K562 (cell line): Measurements from ENCODE around the gene PNMT. TPM values are rescaled to one million over a fixed set of nuclear protein-coding genes. Genes with fewer than 3 reads are reported as not detected.

Experiments
- CC2D1A ChIP-seq: fragments of 450-650 bp; IDR thresholded peaks from 2 replicates; pipeline ENCODE4 v1.6.1; 2017; ENCODE audit warnings: mild to moderate bottlenecking
- HDAC2 ChIP-seq: fragments of 450-650 bp; IDR thresholded peaks from 2 replicates; pipeline ENCODE4 v1.6.1; 2016; ENCODE audit warnings: mild to moderate bottlenecking
- KDM5B ChIP-seq: fragments of 200-600 bp; sonication (generic); IDR thresholded peaks from 2 replicates; pipeline ENCODE4 v1.6.1; 2012; ENCODE audit warnings: low read depth, mild to moderate bottlenecking, moderate library complexity, low read length, control low read depth, inconsistent platforms; ENCODE audit not compliant: insufficient replicate concordance
- KLF13 ChIP-seq: fragments of 450-650 bp; IDR thresholded peaks from 2 replicates; pipeline ENCODE4 v1.6.1; 2016; ENCODE audit warnings: missing genetic modification characterization, low read depth, mild to moderate bottlenecking, missing compliant biosample characterization, moderate library complexity, borderline replicate concordance
- NCOA1 ChIP-seq: fragments of 450-650 bp; IDR thresholded peaks from 2 replicates; pipeline ENCODE4 v1.6.1; 2016; ENCODE audit warnings: low read depth
- NCOA2 ChIP-seq, 2 experiments: fragments of 450-650 bp; IDR thresholded peaks; 2 replicates each; pipeline ENCODE4 v1.6.1; 2018; ENCODE audit warnings: mild to moderate bottlenecking in 2 of 2, moderate library complexity in 1 of 2; ENCODE audit not compliant: partially characterized antibody in 2 of 2
- NFE2 ChIP-seq: IDR thresholded peaks from 2 replicates; pipeline ENCODE4 v1.6.1; 2014; ENCODE audit warnings: antibody characterized with exemption, low read depth
- NFRKB ChIP-seq: fragments of 450-650 bp; IDR thresholded peaks from 2 replicates; pipeline ENCODE4 v1.6.1; 2016; ENCODE audit warnings: low read depth
- NRF1 ChIP-seq, 2 experiments: fragments of 450-650 bp; IDR thresholded peaks in 1 of 2; conservative IDR thresholded peaks in 1 of 2; 2 replicates each; pipeline ENCODE4 v1.6.1; 2014; ENCODE audit warnings: mild to moderate bottlenecking in 2 of 2
- SMAD4 ChIP-seq: fragments of 250-450 bp; sonication (Bioruptor Pico); conservative IDR thresholded peaks from 2 replicates; pipeline ENCODE4 v1.8.0; 2021; ENCODE audit warnings: inconsistent platforms, mild to moderate bottlenecking, moderate library complexity
- SMARCE1 ChIP-seq: fragments of 450-650 bp; IDR thresholded peaks from 2 replicates; pipeline ENCODE4 v1.7.1; 2016; ENCODE audit warnings: mild to moderate bottlenecking
- SNIP1 ChIP-seq: fragments of 450-650 bp; IDR thresholded peaks from 2 replicates; pipeline ENCODE4 v1.7.1; 2017; ENCODE audit warnings: low read depth, mild to moderate bottlenecking
- SOX6 ChIP-seq: fragments of 450-650 bp; IDR thresholded peaks from 2 replicates; pipeline ENCODE4 v1.6.1; 2014; ENCODE audit warnings: mild to moderate bottlenecking
- TRIM24 ChIP-seq, 2 experiments: fragments of 450-650 bp; IDR thresholded peaks; 2 replicates each; pipeline ENCODE4 v1.6.1; 2016
- YY1 ChIP-seq, 3 experiments: IDR thresholded peaks; 2 replicates each; pipeline ENCODE4 v1.6.1; 2011; ENCODE audit warnings: low read length in 2 of 3, mild to moderate bottlenecking in 2 of 3, moderate library complexity in 2 of 3, borderline replicate concordance in 1 of 3, control low read depth in 1 of 3, low read depth in 1 of 3; ENCODE audit not compliant: insufficient read depth in 3 of 3, insufficient replicate concordance in 2 of 3, control insufficient read depth in 1 of 3, insufficient read length in 1 of 3; ENCODE audit errors: extremely low read depth in 1 of 3
- ZNF146 ChIP-seq: IDR thresholded peaks from one replicate; pipeline ENCODE4 v1.6.1; 2018; ENCODE audit warnings: missing compliant biosample characterization; ENCODE audit not compliant: unreplicated experiment
- ZNF507 ChIP-seq: conservative IDR thresholded peaks from 2 replicates; pipeline ENCODE4 v1.6.1; 2017; ENCODE audit warnings: missing genetic modification characterization, missing compliant biosample characterization
- ZNF589 ChIP-seq: fragments of 200-800 bp; sonication (Bioruptor generic); IDR thresholded peaks from 2 replicates; pipeline ENCODE4 v1.6.1; 2016; ENCODE audit warnings: low read depth, missing genetic modification characterization, missing compliant biosample characterization
- ZNF699 ChIP-seq: fragments of 250-450 bp; sonication (Bioruptor Pico); IDR thresholded peaks from 2 replicates; pipeline ENCODE4 v1.8.0; 2021; ENCODE audit warnings: mild to moderate bottlenecking, moderate library complexity; ENCODE audit not compliant: insufficient replicate concordance
- ZNF76 ChIP-seq: fragments of 250-450 bp; sonication (Bioruptor Pico); IDR thresholded peaks from 2 replicates; pipeline ENCODE4 v1.4.0; 2020; ENCODE audit warnings: mild to moderate bottlenecking, moderate library complexity, borderline replicate concordance
- polyA plus RNA-seq, 8 experiments: library from polyadenylated mRNA; depleted of rRNA in 4 of 8; stranded (reverse) in 5 of 8; unstranded in 3 of 8; fragments of >200 nt; fragmentation: Nextera tagmentation in 2 of 8; fragmentation: Illumina TruSeq in 1 of 8; extraction: Ambion mirVana in 2 of 8; extraction: Trizol in 1 of 8; gene quantifications; 2 replicates each; pipeline versions ENCODE4 v1.2.1 to v1.2.3, GENCODE V29; 2011 to 2014; ENCODE audit warnings: inconsistent platforms in 1 of 8, missing spikeins in 1 of 8
- total RNA-seq, 7 experiments: library from RNA; depleted of rRNA in 6 of 7; stranded (reverse); fragments of >200 nt in 6 of 7; fragmentation: Illumina TruSeq in 2 of 7; extraction: Trizol in 2 of 7; gene quantifications; 2 replicates each; pipeline versions ENCODE4 v1.2.1 to v1.2.3, GENCODE V29; 2011 to 2021; ENCODE audit warnings: low replicate concordance in 1 of 7
- TF ChIP-seq, protein P1 (sequence below): sonication (generic); formaldehyde crosslinking; IDR thresholded peaks from 2 replicates; pipeline ENCODE4 v1.8.1; 2022; ENCODE audit warnings: missing genetic modification reagents
- TF ChIP-seq, protein P2 (sequence below): sonication (generic); formaldehyde crosslinking; IDR thresholded peaks from 2 replicates; pipeline ENCODE4 v1.8.0; 2022; ENCODE audit warnings: missing genetic modification reagents, mild to moderate bottlenecking, moderate library complexity, borderline replicate concordance

The PNMT gene
- total and polyA plus RNA-seq, 9 of the 15 experiments (the other 6 are each of a cell fraction or from before 2014, with no cell fraction given): 0.55 to 18.1 (median 5.8) TPM

DNA sequence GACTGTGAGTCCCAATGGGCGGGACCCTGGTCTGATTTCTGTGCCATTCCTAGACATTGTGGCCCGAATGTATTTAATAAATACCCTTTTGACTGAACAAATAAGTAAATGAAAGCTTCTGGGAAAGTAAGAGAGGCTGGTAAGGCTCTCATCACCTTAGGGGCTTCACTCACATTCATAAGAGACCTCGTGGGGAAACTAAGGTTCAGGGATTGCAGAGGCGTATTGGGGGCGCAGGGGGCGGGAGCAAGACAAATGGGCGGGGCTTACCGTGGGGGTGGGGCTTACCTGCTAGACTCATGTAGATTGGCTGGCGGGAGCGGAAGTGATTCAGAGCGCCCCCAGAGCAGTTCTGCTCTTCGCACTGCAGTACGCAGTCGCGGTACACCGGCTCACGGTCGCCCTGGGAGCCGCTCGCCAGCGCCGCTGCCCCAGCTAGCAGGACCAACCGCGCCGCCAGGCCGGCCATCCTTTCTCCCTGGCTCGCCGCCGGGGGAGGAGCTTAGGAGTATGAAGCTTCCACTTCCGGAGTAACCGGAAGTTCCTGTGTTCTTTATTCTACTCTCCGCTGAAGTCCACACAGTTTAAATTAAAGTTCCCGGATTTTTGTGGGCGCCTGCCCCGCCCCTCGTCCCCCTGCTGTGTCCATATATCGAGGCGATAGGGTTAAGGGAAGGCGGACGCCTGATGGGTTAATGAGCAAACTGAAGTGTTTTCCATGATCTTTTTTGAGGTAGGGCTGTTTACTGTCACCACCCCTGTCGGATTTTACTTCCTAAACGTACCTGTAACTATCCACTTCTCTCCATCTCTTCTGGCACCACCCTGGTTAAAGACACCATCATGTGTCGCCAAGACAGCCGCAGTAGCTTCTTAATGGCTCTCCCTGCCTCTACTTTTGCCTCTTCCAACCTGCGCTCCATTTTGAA is 19.6 kb downstream of the PNMT start, which contains the start of gene PGAP3 (continued):
- TF ChIP-seq SMAD4 (CRISPR knock-in tag) (peak; percentile 59), NCOA1 (peak; percentile 74), YY1 (IDR thresholded peaks at IDR 0.05; ENCODE audit: borderline replicate concordance in 1 of 3, control insufficient read depth in 1 of 3, extremely low read depth in 1 of 3, insufficient read depth in 3 of 3, insufficient read length in 1 of 3, insufficient replicate concordance in 2 of 3, low read depth in 1 of 3, low read length in 2 of 3) (peak; percentile 21 to 82 (median 72)), NCOA2 (IDR thresholded peaks at IDR 0.05; ENCODE audit: partially characterized antibody in 2 of 2) (no peak), SNIP1 (no peak), NFE2 (no peak), TRIM24 (IDR thresholded peaks at IDR 0.05) (peak in 1 of 2 experiments; percentile 89; a peak in 2 of 4 replicates), ZNF507 (tag) (no peak), NFRKB (peak; percentile 43; the same call in 1 of the 2 replicates), SMARCE1 (no peak), ZNF699 (CRISPR knock-in tag) (no peak), KLF13 (tag) (peak; percentile 83), SOX6 (peak; percentile 34; the same call in 1 of the 2 replicates), CC2D1A (no peak), ZNF589 (no peak), ZNF146 (CRISPR knock-in tag) (no peak), ZNF76 (no peak), HDAC2 (0 out of 2 replicates have a peak, but pooled peaks have one; percentile 18), NRF1 (conservative IDR thresholded peaks at IDR 0.05 in 1 of 2, IDR thresholded peaks at IDR 0.05 in 1 of 2) (peak; percentile 85 to 88), KDM5B (no peak)
- TF ChIP-seq, protein P1, sequence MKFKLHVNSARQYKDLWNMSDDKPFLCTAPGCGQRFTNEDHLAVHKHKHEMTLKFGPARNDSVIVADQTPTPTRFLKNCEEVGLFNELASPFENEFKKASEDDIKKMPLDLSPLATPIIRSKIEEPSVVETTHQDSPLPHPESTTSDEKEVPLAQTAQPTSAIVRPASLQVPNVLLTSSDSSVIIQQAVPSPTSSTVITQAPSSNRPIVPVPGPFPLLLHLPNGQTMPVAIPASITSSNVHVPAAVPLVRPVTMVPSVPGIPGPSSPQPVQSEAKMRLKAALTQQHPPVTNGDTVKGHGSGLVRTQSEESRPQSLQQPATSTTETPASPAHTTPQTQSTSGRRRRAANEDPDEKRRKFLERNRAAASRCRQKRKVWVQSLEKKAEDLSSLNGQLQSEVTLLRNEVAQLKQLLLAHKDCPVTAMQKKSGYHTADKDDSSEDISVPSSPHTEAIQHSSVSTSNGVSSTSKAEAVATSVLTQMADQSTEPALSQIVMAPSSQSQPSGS (CRISPR knock-in tag): no peak
- TF ChIP-seq, protein P2, sequence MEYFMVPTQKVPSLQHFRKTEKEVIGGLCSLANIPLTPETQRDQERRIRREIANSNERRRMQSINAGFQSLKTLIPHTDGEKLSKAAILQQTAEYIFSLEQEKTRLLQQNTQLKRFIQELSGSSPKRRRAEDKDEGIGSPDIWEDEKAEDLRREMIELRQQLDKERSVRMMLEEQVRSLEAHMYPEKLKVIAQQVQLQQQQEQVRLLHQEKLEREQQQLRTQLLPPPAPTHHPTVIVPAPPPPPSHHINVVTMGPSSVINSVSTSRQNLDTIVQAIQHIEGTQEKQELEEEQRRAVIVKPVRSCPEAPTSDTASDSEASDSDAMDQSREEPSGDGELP (CRISPR knock-in tag): peak; percentile 40; the same call in 1 of the 2 replicates
